ENCODE measurements around the gene FAF1.

DNA sequence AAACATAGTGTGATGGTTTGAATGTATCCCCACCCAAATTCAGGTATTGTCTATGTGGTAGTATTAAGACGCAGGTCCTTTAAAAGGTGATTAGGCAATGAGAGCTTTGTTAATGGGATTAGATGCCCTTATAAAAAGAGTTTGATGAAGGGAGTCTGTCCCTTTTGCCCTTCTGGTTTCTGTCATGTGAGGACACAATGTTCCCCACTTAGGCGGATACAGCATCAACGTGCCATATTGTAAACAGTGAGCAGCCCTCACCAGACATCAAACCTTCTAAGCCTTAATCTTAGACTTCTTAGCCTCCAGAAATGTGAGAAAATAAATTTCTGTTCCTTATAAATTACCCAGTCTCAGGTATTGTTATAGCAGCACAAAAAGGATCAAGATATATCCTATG, 172.8 kb downstream of the FAF1 start:
- TF ChIP-seq, protein P1, sequence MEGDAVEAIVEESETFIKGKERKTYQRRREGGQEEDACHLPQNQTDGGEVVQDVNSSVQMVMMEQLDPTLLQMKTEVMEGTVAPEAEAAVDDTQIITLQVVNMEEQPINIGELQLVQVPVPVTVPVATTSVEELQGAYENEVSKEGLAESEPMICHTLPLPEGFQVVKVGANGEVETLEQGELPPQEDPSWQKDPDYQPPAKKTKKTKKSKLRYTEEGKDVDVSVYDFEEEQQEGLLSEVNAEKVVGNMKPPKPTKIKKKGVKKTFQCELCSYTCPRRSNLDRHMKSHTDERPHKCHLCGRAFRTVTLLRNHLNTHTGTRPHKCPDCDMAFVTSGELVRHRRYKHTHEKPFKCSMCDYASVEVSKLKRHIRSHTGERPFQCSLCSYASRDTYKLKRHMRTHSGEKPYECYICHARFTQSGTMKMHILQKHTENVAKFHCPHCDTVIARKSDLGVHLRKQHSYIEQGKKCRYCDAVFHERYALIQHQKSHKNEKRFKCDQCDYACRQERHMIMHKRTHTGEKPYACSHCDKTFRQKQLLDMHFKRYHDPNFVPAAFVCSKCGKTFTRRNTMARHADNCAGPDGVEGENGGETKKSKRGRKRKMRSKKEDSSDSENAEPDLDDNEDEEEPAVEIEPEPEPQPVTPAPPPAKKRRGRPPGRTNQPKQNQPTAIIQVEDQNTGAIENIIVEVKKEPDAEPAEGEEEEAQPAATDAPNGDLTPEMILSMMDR (IDR thresholded peaks at IDR 0.05 in 4 of 5, conservative IDR thresholded peaks at IDR 0.05 in 1 of 5) = no peak
- no peak for TF ChIP-seq POLR2A (IDR thresholded peaks at IDR 0.05)
